Esophagus squamous epithelium (tissue), 5 donors: ENCODE measurements around the gene SYT17. TPM values are rescaled to one million over a fixed set of nuclear protein-coding genes. Genes with fewer than 3 reads are reported as not detected.

Experiments used
- DNase-seq: peaks from one replicate; lab custom pipeline; 2025; lab: John Stamatoyannopoulos, UW
- H3K27ac ChIP-seq, 4 donors: fragments of 200-600 bp; sonication (generic); one replicate each; pipeline ENCODE4 v1.5.1; 2016 to 2019; ENCODE audit warnings: mild to moderate bottlenecking in 1 of 4
- H3K27me3 ChIP-seq, 4 donors: fragments of 200-600 bp; sonication (generic); 1 replicate in 3 of 4; 2 replicates in 1 of 4; pipeline versions ENCODE4 v1.5.1 to v1.6.0; 2017 to 2021; ENCODE audit warnings: antibody characterized with exemption in 1 of 4
- H3K36me3 ChIP-seq, 3 donors: fragments of 200-600 bp; sonication (generic); one replicate each; pipeline ENCODE4 v1.5.1; 2016 to 2019
- H3K4me1 ChIP-seq, 3 donors: fragments of 200-600 bp; sonication (generic); one replicate each; pipeline ENCODE4 v1.5.1; 2017 to 2019
- H3K4me3 ChIP-seq, 4 donors: fragments of 200-600 bp; sonication (generic); 1 replicate in 3 of 4; 2 replicates in 1 of 4; pipeline ENCODE4 v1.5.1; 2016 to 2019; ENCODE audit warnings: mild to moderate bottlenecking in 2 of 4, moderate library complexity in 1 of 4
- H3K9me3 ChIP-seq, 3 donors: fragments of 200-600 bp; sonication (generic); one replicate each; pipeline ENCODE4 v1.5.1; 2016 to 2019
- POLR2A ChIP-seq, 4 donors: fragments of 450-650 bp; IDR thresholded peaks; one replicate each; pipeline ENCODE4 v1.6.1; 2017; ENCODE audit warnings: antibody characterized with exemption in 4 of 4, mild to moderate bottlenecking in 4 of 4, moderate library complexity in 3 of 4
- WGBS, 2 donors: methylation state at CpG; one replicate each; pipeline ENCODE4 v1.1.5; 2018; 5-methylcytosine and 5-hydroxymethylcytosine counted together
- intact Hi-C: fragments of 100-400 bp; cut with DNase I; formaldehyde crosslinking; loops from one replicate; pipeline ENCODE4 v1.15.0; 2022
- total RNA-seq, 4 donors: library from RNA; depleted of rRNA; stranded (reverse); fragments of >200 nt; gene quantifications; one replicate each; pipeline ENCODE4 v1.1.0, GENCODE V29; 2016
- TF ChIP-seq, protein P1 (sequence below), 6 experiments: fragments of 450-650 bp in 4 of 6; fragments of 200-600 bp in 2 of 6; sonication (generic) in 2 of 6; IDR thresholded peaks; one replicate each; pipeline ENCODE4 v1.5.1; 2016 to 2019; ENCODE audit warnings: antibody characterized with exemption in 6 of 6, mild to moderate bottlenecking in 4 of 6, moderate library complexity in 4 of 6
- donor health status: DM: yes; HTN: yes; CAD: no.

The SYT17 gene
- total RNA-seq, 4 donors from 2014 or later, result 0.88 to 7.6 (median 4.7) TPM

DNA sequence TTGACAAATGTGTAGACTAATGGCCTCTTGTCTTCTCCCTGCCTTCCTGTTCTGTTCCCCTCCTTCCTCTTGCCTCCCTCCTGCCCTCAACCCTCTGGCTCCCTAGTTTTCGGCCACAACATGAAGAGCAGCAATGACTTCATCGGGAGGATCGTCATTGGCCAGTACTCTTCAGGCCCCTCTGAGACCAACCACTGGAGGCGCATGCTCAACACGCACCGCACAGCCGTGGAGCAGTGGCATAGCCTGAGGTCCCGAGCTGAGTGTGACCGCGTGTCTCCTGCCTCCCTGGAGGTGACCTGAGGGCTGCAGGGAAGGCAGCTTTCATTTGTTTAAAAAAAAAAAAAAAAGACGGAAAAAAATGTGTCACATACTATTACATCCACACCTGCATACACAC lies 98.7 kb downstream of the SYT17 start:
- intact Hi-C loops, result no loop called here
- Histone ChIP-seq H3K9me3 (no peaks in the 10 kb centered on the region), H3K4me1 (no peaks in the 10 kb centered on the region), H3K4me3 (no peak overlapping the region), H3K27ac (no peak overlapping the region), H3K36me3 (no peaks in the 10 kb centered on the region), H3K27me3 (no peaks in the 10 kb centered on the region)
- no peak for TF ChIP-seq POLR2A (IDR thresholded peaks at IDR 0.05)
- TF ChIP-seq, protein P1, sequence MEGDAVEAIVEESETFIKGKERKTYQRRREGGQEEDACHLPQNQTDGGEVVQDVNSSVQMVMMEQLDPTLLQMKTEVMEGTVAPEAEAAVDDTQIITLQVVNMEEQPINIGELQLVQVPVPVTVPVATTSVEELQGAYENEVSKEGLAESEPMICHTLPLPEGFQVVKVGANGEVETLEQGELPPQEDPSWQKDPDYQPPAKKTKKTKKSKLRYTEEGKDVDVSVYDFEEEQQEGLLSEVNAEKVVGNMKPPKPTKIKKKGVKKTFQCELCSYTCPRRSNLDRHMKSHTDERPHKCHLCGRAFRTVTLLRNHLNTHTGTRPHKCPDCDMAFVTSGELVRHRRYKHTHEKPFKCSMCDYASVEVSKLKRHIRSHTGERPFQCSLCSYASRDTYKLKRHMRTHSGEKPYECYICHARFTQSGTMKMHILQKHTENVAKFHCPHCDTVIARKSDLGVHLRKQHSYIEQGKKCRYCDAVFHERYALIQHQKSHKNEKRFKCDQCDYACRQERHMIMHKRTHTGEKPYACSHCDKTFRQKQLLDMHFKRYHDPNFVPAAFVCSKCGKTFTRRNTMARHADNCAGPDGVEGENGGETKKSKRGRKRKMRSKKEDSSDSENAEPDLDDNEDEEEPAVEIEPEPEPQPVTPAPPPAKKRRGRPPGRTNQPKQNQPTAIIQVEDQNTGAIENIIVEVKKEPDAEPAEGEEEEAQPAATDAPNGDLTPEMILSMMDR (IDR thresholded peaks at IDR 0.05), result no peak
- 79 to 91% methylated on average over 3 to 11 of the region's 11 CpGs for WGBS, 2 donors
- DNase-seq, result no peak

DNA sequence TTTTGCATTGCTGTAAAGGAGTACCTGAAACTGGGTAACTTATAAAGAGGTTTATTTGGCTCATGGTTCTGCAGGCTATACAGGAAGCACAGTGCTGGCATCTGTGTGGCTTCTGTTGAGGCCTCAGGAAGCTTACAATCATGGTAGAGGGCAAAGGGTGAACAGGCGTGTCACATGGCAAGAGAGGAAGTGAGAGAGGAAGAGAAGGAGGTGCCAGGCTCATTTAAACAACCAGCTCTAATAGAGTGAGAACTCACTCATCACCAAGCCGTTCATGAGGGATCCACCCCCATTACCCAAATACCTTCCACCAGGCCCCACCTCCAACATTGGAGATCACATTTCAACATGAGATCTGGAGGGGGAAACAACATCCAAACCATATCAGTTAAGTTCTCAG lies 101.1 kb downstream of the SYT17 start:
- Histone ChIP-seq H3K4me1 (no peaks in the 10 kb centered on the region), H3K36me3 (no peaks in the 10 kb centered on the region), H3K27ac (no peak overlapping the region), H3K27me3 (no peaks in the 10 kb centered on the region), H3K4me3 (no peak overlapping the region), H3K9me3 (no peaks in the 10 kb centered on the region)
- DNase-seq, result no peak
- WGBS, 2 donors, result 66 to 68% methylated on average over 2 of the region's 2 CpGs
- intact Hi-C loops, result no loop called here
- TF ChIP-seq POLR2A (IDR thresholded peaks at IDR 0.05), result no peak
- TF ChIP-seq, protein P1 (IDR thresholded peaks at IDR 0.05), result no peak

DNA sequence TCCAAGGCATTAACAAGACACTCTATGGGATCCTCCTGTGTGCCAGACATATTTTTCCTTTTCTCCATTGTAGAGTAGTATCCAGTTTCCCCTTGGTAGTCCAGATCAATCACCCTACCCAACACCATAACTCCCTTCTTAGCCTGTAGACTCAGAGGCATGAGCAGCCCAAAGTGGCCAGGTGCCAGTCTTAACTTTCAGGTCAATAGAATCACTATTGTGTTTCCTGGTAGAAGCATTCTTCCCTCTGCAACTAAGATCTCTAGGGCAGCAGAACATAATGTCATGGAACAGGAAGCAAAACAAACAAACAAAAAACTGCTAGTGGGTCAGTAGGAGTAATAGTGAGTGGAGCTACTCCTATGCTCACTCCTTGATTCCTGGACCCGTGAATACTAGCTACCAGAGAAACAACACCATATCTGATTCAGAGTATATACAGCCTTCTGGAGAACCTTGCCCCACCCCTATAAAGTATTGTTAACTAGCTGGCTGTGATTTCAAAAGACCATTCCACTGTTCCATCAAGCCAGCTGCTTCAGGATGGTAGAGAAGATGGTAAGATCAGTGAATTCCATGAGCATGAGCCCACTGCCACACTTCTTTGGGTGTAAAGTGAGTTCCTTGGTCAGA lies 106.2 kb downstream of the SYT17 start:
- intact Hi-C loops, result no loop called here
- TF ChIP-seq, protein P1 (IDR thresholded peaks at IDR 0.05), result no peak
- no peak for TF ChIP-seq POLR2A (IDR thresholded peaks at IDR 0.05)
- no peaks in the 10 kb centered on the region for H3K4me1 ChIP-seq
- no peak for DNase-seq
- H3K27me3 ChIP-seq, result no peaks in the 10 kb centered on the region
- no peaks in the 10 kb centered on the region for H3K36me3 ChIP-seq
- H3K9me3 ChIP-seq, result no peaks in the 10 kb centered on the region
- H3K4me3 ChIP-seq, result no peak overlapping the region
- H3K27ac ChIP-seq, result no peak overlapping the region
- WGBS, 2 donors, result 55% methylated on average over 1 of the region's 1 CpG; no CpG with 5 or more reads in 1 of the 2 donors

DNA sequence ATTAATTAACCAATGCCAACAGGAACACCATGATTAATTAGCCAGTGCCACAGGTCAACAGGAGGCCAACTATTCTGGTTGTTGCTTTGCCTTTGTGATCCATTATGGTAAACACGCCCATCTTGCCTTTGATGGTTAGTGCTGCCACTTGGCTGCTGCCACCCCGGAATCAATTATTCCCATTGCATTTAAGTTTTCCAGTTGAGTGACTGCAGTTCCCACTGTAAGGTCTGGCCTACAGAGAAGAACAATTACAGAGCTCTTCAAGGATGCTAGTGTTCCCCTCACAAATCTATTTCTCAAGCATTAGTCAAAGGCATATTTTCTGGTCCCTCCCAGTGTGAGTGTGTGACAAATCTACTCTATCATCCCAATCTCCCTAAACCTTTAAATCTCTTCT lies 110.4 kb downstream of the SYT17 start:
- Histone ChIP-seq H3K4me3 (no peak overlapping the region), H3K4me1 (peaks cover 0 to 3% (median 0%) of the 10 kb centered on the region in 3 donors), H3K9me3 (no peaks in the 10 kb centered on the region), H3K27ac (no peak overlapping the region), H3K36me3 (no peaks in the 10 kb centered on the region), H3K27me3 (no peaks in the 10 kb centered on the region)
- TF ChIP-seq, protein P1 (IDR thresholded peaks at IDR 0.05), result no peak
- TF ChIP-seq POLR2A (IDR thresholded peaks at IDR 0.05), result no peak
- WGBS, 2 donors, result 70 to 81% methylated on average over 2 of the region's 2 CpGs
- no peak for DNase-seq
- intact Hi-C loops, result no loop called here

DNA sequence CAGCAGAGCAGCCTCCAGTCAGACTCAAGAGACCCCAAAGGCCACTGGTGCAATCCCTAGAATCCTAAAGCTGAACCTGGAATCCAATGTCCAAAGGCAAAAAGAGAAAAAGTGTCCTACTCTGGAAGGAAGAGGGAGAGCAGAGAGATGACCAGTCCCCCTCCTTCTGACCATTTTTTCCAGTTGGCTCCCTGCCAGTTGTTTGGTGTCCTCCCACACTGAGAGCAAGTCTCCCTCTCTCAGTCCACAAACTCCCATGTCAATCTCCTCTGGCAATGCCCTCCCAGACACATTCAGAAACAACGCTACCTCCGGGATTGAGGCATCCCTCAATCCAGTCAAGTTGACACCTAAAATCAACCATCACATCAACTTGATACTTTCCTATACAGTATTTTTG lies 113.2 kb downstream of the SYT17 start:
- no peaks in the 10 kb centered on the region for H3K27me3 ChIP-seq
- 93 to 100% methylated on average over 2 of the region's 2 CpGs for whole genome bisulfite sequencing, 2 donors
- TF ChIP-seq, protein P1 (IDR thresholded peaks at IDR 0.05), result no peak
- no peak for TF ChIP-seq POLR2A (IDR thresholded peaks at IDR 0.05)
- H3K27ac ChIP-seq, result no peak overlapping the region
- H3K4me3 ChIP-seq, result no peak overlapping the region
- peaks cover 0 to 18% (median 0%) of the 10 kb centered on the region in 3 donors for H3K4me1 ChIP-seq
- no peaks in the 10 kb centered on the region for H3K36me3 ChIP-seq
- DNase-seq, result no peak
- H3K9me3 ChIP-seq, result no peaks in the 10 kb centered on the region
- intact Hi-C loops, result no loop called here
